GM10266 (cell line): ENCODE data around the gene IMMP2L.

Experiments
- DNase-seq: peaks from one replicate; pipeline ENCODE4 v3.0.0; 2012; ENCODE audit errors: extremely low spot score
- CTCF ChIP-seq: IDR thresholded peaks from 2 replicates; pipeline ENCODE4 v1.5.1; 2012; ENCODE audit warnings: mild to moderate bottlenecking, low read depth; ENCODE audit not compliant: control insufficient read depth, insufficient read depth; ENCODE audit errors: missing control alignments

Gene IMMP2L

GRCh38 chr7:111401516-111401915, 160.8 kb downstream of the IMMP2L start:
- no peak for TF ChIP-seq CTCF
- DNase-seq, result no peak

- no peak for TF ChIP-seq CTCF
- no peak for DNase-seq
These were observed 162.2 kb downstream of the IMMP2L start for GRCh38 chr7:111400088-111400487.

DNA sequence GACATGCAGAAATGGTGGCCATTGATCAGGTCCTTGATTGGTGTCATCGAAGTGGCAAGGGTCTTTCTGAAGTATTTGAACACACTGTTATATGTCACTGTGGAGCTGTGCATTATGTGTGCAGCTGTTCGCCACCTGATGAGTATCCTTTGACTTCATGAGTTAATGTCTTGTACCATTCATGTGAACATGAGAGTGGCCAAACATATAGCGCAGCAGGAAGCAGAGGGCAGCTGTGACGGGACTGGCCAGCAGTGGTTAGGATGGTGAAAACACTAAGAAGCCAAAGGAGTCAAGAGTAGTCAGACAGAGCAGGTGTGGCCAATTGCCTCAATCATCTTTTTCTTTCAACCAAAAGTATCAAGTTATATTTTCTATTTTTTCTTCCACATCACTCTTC, 167.4 kb downstream of the IMMP2L start:
- no peak for TF ChIP-seq CTCF
- DNase-seq, result no peak

DNA sequence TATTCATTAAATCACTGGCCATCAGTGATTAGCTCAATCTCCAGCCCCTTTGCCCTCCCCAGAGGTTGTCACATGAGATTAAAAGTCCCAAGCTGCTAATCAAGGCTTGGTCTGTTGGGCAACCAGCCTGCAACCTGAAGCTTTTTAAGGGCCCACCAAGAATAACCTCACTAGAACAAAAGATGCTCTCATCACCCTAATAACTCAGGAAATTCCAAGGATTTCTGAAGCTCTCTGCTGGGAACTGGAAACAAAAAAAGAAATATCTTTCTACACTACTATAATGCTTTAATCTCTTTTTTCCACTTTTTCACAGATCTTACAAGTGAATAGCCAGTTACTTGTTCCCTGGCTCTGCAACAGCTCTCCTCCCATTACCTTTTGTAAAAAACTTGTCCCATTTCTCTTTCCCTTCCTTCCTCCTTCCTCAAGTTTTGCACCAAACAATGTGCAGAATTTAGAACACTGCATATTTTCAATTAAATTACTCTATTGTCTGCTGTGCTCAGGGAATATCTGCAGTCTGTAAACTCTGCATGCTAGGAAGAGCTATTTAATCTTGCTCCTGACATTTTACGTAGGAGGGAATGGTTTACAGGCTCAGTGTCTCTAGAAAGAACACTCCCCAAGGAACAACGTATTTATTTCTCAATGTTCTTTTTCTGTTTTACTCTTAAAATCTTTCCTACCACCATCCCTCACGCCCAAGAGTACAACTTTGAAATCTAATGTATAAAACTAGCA, 169.1 kb downstream of the IMMP2L start:
- DNase-seq, result no peak
- TF ChIP-seq CTCF, result no peak

DNA sequence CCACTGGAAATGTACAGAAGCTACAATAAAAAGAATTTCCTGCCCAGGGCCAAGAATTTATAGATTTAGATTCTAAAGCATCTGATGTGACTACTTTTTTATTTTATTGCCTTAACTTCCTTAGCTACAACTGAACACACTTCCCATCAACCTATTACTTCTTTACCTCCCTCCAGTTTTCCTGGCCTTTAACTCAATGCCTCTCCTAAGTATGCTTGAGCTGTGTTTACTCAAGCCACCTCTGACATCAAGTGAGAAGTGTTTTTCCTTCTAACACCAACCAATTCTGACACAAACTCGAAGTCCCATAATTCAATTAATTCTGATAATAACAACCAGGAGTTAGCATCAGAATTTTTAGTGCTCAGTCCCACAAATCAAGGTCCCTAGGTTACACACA, 170.0 kb downstream of the IMMP2L start:
- no peak for TF ChIP-seq CTCF
- no peak for DNase-seq

GRCh38 chr7:111390000-111390399, 172.3 kb downstream of the IMMP2L start:
- no peak for DNase-seq
- no peak for TF ChIP-seq CTCF

GRCh38 chr7:111388912-111389311, 173.4 kb downstream of the IMMP2L start:
- TF ChIP-seq CTCF, result no peak

More at GRCh38 chr7:111388912-111389311, 173.4 kb downstream of the IMMP2L start:
- no peak for DNase-seq
